Measurements from ENCODE around the gene MCF2L.

The MCF2L gene

GRCh38 chr13:113118261-113119021 lies 149.4 kb downstream of the MCF2L start:
- no peak for DNase-seq

GRCh38 chr13:113119166-113119821 lies 150.3 kb downstream of the MCF2L start:
- no peak for DNase-seq

- DNase-seq = no peak
These were observed 150.8 kb downstream of the MCF2L start for GRCh38 chr13:113119822-113120189.

GRCh38 chr13:113120300-113121182 lies 151.5 kb downstream of the MCF2L start:
- DNase-seq = no peak

GRCh38 chr13:113121183-113121927 lies 152.3 kb downstream of the MCF2L start:
- no peak for DNase-seq

GRCh38 chr13:113121928-113122471 lies 153.0 kb downstream of the MCF2L start:
- no peak for DNase-seq

GRCh38 chr13:113122550-113123225 lies 153.7 kb downstream of the MCF2L start, which contains the start of gene F10:
TSS of gene F10 (plus strand) at chr13:113122799. CDS start at chr13:113122856, 57 bp downstream.
- DNase-seq = peak; percentile 73

- DNase-seq = no peak
These were observed 154.5 kb downstream of the MCF2L start for GRCh38 chr13:113123226-113124201.

- DNase-seq = no peak
These were observed 155.4 kb downstream of the MCF2L start for GRCh38 chr13:113124211-113124970.

GRCh38 chr13:113125506-113126264 lies 156.7 kb downstream of the MCF2L start:
- no peak for DNase-seq

GRCh38 chr13:113126265-113127150 lies 157.5 kb downstream of the MCF2L start:
- no peak for DNase-seq

GRCh38 chr13:113129480-113129879 lies 160.5 kb downstream of the MCF2L start:
- DNase-seq = no peak

- no peak for DNase-seq
These were observed 161.1 kb downstream of the MCF2L start for GRCh38 chr13:113129921-113130750.

GRCh38 chr13:113135281-113135760 lies 166.3 kb downstream of the MCF2L start:
- DNase-seq = no peak

- DNase-seq = no peak
These were observed 168.8 kb downstream of the MCF2L start for GRCh38 chr13:113137691-113138298.
